IPS-NIHi7 (cell line): Measurements from ENCODE around the gene KCNA1.
"Not testable (repeated sequence)": the region's sequence is repeated elsewhere in the genome, so short reads cannot be mapped to it uniquely, and the experiment has no call there.

Source experiments
- DNase-seq: peaks from one replicate; pipeline ENCODE4 v3.0.0; 2012; ENCODE audit warnings: mixed read lengths; ENCODE audit errors: extremely low spot score

The KCNA1 gene

DNA sequence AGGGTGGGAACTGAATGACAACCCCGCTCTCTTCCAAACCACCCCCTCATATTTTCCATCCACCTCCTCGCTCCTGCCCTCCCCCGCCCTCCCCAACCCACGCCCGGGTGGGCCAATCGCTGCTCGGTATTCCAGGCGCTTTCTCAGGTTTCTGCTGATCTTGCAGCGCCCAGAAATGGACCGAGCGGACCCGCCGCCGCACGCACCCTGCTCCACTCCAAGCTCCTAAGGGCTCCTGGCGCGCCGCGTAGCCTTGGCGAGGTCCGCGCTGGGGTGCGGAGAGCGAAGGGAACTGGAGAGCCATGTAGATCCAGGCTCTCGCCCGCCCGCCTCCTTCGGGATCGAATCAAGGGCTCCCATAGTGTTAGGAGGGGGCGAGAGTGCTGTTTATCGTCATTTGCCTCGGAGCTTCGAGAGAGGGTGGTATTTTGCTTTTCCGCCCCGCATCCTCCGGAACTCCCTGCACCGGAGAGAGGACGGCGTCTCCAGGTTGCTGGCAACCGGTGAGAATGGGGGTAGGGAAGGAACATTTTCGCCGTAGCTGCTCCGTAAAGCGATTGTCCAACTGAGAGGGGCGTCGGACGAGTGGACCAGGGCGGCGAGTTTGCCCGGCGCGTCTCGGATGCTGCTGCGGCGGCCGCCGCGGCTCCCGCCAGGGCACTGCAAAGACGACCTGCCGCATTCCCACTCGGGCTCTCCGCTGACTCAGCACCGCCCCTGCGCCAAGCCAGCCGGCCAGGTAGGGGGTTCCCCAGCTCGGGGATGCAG lies at the start of gene KCNA1:
KCNA1 (plus strand) TSS at position 172 of the 768 bp plus-strand sequence. CDS start 1,474 bp downstream, outside the sequence.
- peak; percentile 58 for DNase-seq

DNA sequence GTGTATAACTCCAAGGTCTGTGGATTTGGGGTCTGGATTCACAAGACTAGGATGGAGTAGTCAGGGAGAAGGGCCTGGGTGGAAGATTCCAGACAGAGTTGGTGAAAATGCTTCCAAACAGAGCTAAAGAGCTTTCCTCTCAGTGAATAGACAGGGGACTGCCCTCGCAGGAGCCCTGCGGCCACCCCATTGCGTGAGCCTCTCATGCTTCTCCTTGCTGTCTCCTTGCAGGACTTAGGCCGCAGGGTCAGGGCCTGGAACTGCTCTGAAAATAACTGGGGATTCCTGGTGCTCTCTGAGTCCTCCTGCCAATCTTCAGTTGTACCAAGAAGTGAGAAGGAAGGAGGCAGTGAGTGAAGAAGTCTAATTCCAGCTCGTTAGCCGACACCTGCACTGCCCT lies 49.0 kb upstream of the KCNA1 start:
- DNase-seq = no peak

DNA sequence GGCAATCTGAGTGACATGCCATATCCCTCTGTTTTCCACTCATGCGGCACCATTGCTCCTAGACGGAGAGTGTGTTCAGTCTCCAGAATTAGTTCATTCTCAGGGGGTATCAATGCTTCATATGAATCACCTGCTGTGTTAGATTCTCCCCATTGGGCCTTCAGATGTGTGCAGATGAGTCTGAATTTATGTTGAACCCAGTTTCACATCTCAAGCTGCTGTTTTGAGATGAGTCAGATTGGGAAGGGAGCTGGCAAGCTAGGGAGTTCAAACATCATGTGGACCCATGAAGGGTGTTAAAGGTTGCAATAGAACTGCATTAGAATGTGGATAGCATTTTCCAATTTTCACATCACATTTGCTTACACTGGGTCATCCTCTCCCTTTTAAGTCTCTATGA lies 46.9 kb upstream of the KCNA1 start:
- no peak for DNase-seq

- no peak for DNase-seq
Observed at GRCh38 chr12:4864575-4864974, 45.1 kb upstream of the KCNA1 start.

GRCh38 chr12:4865246-4865645 lies 44.5 kb upstream of the KCNA1 start:
- DNase-seq = no peak

GRCh38 chr12:4866299-4866698 lies 43.4 kb upstream of the KCNA1 start:
- DNase-seq = no peak

DNA sequence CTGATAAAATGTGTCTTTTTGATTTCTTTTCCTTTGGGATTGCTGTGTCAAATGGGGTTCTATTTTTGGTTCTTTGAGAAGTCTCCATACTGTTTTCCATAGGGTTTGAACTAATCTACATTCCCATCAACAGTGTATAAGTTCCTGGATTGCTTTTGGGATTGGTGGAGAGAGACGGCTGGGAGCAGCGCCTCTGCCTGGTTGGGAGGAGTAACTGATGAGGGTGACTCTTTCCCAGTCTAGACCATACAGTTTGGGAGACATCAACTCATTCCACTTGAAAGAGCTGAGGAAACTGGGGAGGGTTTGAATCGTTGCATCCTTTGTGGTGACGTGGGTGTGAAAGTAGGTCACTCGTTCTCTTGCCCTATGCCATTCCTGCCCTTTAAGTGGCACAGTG lies 42.3 kb upstream of the KCNA1 start:
- DNase-seq = no peak

DNA sequence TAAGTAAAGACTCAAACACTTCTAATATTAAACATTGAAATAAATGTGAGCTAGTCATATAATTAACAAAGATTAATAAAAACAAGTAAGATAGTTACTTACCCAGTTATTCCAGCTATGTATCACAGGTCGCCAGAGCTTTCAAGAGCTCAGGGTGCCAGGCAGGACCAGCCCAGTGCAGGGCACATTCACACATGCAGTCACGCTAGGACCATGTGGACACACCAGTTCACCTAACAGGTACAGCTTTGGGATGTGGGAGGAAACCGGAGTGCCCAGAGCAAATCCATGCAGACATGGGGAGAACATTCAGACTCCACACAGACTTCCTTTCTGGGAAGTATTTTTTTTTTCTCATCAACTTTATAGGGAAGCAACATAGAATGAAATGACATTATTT lies 39.3 kb upstream of the KCNA1 start:
- DNase-seq = no peak

GRCh38 chr12:4871514-4871913 lies 38.2 kb upstream of the KCNA1 start:
- no peak for DNase-seq

GRCh38 chr12:4873947-4874346 lies 35.8 kb upstream of the KCNA1 start:
- no peak for DNase-seq

DNA sequence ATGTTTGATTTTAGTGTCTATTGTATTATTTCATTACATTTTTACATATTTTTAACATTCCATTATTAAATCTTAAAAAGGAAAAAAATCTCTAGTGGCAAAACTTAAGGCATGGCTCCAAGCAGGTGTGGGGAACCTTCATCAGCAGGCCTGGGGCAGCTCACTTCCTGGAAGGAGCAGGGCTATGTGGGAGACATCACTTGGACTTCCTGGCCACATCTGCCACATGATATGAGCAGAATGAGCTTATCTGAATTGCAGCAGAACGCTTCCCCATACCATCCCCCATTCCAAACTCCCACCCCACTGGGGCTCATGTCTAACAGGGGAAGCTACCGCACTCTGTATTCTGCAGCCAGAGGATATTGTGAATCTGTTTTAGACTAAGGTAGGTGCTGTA lies 35.0 kb upstream of the KCNA1 start:
- DNase-seq = no peak

DNA sequence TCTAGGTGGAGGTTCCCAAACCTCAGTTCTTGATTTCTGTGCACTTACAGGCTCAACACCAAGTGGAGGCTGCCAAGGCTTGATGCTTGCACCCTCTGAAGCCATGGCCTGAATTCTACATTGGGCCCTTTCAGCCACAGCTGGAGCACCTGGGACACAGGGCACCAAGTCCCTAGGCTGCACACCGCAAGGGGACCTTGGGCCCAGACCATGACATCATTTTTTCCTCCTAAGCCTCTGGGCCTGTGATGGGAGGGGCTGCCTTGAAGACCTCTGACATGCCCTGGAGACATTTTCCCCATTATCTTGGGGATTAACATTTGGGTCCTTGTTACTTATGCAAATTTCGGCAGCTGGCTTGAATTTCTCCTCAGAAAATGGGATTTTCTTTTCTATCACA lies 30.2 kb upstream of the KCNA1 start:
- DNase-seq = not testable (repeated sequence)

DNA sequence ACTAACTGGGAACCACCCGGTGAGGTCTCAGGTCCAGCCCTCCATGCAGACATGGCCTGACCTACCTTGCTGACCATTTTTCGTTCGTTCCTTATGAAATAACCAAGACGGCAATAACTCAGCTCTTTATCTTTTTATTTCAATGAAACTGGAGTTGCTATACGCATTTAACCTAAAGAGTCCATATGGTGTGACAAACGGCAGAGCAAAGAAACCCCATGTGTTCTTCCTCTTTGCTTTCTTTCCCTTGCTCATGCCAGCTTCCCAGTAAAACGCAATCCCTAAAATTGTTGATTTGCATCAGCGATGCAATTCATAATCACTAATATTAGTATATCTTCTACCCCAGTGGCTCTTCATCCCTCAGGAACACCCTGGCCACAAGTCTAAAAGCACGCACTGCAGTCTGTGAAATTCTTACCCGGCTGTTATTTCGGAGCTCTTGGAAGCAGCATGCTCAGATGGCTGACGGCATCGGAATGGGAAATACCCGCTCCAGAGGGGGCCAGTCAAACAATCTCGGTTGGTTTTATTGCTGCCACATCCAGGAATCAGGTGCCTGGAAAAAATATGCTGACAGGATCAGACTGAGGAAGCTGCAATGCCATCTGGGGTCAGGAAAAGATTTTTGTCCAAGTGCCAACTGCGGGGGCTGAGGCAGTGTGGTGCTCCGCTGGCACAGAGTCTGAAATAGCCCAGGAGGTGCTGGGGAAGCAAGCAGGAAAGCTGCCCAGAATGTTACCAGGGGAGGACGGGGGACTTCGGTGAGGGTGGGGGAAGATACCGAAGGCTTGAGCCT lies 28.2 kb upstream of the KCNA1 start:
- DNase-seq = no peak

DNA sequence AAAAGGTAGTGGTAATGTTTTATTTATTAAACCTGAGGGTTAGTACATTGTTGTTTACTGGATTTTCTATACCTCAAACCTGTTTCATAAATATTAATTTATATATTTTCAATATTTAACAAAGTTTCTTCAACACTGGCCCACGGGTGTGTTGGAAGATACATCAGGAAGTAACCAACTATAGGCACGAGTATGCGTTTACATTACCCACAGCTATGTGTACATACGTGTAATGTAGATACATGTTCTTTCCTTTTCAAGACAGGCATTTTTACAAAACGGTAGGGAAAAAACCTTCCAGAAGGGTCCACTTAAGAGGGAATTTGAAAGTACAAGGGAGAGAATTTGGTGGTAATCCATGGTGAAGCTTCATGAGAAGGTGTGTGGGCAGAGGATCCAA lies 17.8 kb upstream of the KCNA1 start:
- no peak for DNase-seq

GRCh38 chr12:4892418-4892817 lies 17.3 kb upstream of the KCNA1 start:
- DNase-seq = no peak

DNA sequence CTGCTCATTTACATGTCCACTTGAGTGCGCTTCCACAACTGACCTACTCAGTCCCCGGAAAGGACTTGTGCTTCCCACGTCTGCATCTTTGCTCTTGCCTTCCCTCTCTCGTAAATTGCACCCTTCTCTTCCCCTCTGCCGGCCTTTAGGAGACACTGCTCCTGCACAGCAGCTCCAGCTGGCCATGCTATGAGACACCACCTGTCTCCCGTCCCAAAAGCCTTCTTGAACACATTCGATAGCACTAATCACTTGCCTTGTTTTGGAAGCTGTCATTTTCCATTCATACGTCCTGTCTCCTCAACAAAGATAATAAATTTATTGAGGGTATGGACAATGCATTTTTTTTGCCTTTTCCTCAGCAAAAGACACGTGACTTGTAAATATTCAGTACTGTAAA lies 15.7 kb upstream of the KCNA1 start:
- DNase-seq = no peak

DNA sequence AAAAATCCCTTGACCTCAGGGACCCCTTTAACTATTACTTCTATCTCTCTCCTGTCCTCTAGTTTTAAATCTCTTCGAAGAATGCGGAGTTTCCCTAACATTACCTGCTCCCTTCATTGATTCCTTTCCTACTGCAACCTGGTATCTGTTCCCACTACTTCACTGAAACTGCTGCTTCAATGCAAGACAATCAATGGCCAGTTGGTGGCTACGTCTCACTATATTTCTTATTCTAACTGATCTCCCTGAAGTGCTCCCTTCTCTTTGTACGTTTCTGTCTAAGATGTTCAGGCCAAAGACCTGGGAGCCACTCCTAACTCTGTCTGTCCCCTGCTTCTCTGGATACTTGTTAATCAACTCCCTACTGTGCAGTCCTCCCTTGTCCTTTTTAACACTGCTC lies 10.3 kb upstream of the KCNA1 start:
- DNase-seq = peak; percentile 22

DNA sequence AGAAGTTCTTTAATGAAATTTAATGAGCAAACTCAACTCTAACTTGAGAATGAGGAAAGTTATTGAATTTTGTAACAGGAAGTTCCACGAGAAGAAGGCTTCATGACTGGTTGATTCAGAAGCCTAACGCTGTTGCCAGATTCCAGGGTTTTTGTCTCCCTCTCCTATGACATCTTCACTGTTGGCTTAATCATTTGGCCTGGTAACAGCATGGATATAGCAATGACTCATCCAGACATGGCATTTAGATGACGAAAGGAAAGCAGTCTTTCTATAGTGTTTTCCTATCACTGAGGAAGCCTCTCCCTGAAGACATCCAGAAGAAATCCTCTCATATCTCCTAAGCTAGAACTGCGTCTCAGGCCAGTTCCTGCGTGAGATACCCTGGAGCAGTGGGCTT lies 9.4 kb upstream of the KCNA1 start:
- DNase-seq = no peak

GRCh38 chr12:4905316-4905715 lies 4.4 kb upstream of the KCNA1 start:
- no peak for DNase-seq

GRCh38 chr12:4908684-4909409 lies 858 bp upstream of the KCNA1 start:
- DNase-seq = peak; percentile 94

- DNase-seq = peak; percentile 14
Observed at GRCh38 chr12:4909410-4909733, 333 bp upstream of the KCNA1 start.

- DNase-seq = peak; percentile 29
Observed at GRCh38 chr12:4910502-4911315, 1.0 kb downstream of the KCNA1 start.
